ENCODE results near the gene PTGES2.

PTGES2 gene

DNA sequence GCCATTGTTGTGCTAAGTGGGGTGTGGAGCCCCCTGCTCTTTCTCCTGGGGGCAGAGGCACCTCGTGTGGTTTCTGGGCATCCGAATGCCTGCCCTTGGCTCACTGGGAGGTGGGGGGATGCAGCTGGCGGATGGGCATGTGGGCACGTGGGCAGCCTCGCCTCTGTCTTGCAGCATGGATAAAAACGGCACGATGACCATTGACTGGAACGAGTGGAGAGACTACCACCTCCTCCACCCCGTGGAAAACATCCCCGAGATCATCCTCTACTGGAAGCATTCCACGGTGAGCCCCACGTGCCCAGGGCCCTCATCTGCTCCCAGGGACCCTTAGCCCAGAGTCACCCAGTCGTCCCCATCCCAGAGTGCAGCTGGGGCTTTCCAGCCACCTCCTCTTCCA is 25.3 kb downstream of the PTGES2 start:
- H2AFZ ChIP-seq (ENCODE audit: low read depth, low read length) = no peak overlapping the region
- TF ChIP-seq, protein P1, sequence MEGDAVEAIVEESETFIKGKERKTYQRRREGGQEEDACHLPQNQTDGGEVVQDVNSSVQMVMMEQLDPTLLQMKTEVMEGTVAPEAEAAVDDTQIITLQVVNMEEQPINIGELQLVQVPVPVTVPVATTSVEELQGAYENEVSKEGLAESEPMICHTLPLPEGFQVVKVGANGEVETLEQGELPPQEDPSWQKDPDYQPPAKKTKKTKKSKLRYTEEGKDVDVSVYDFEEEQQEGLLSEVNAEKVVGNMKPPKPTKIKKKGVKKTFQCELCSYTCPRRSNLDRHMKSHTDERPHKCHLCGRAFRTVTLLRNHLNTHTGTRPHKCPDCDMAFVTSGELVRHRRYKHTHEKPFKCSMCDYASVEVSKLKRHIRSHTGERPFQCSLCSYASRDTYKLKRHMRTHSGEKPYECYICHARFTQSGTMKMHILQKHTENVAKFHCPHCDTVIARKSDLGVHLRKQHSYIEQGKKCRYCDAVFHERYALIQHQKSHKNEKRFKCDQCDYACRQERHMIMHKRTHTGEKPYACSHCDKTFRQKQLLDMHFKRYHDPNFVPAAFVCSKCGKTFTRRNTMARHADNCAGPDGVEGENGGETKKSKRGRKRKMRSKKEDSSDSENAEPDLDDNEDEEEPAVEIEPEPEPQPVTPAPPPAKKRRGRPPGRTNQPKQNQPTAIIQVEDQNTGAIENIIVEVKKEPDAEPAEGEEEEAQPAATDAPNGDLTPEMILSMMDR (IDR thresholded peaks at IDR 0.05; ENCODE audit: low read depth, low read length) = no peak
- no peak for TF ChIP-seq EZH2phosphoT487 (IDR thresholded peaks at IDR 0.05; ENCODE audit: low read depth)
- H3K79me2 ChIP-seq (ENCODE audit: low read length) = peaks cover 28% of the 10 kb centered on the region
- peaks cover 4% of the 10 kb centered on the region; the same call in 1 of the 2 replicates for H4K20me1 ChIP-seq (ENCODE audit: insufficient read depth, low read length)
- no peaks in the 10 kb centered on the region for H3K4me1 ChIP-seq (ENCODE audit: low read length)
- H3K9ac ChIP-seq (ENCODE audit: low read length) = no peak overlapping the region
- no peak overlapping the region for H3K4me2 ChIP-seq (ENCODE audit: low read length)
- H3K36me3 ChIP-seq (replicated peaks; ENCODE audit: low read depth, low read length) = peaks cover 26% of the 10 kb centered on the region
- H3K27me3 ChIP-seq (ENCODE audit: low read depth, low read length) = no peaks in the 10 kb centered on the region
- H3K27ac ChIP-seq (ENCODE audit: low read length) = no peak overlapping the region
- no peaks in the 10 kb centered on the region for H3K9me3 ChIP-seq (ENCODE audit: insufficient read depth, low read length)
- H3K4me3 ChIP-seq (ENCODE audit: low read length) = no peak overlapping the region

GRCh38 chr9:128101690-128102089 is 25.8 kb downstream of the PTGES2 start:
- no peak overlapping the region for H3K4me2 ChIP-seq (ENCODE audit: low read length)
- H4K20me1 ChIP-seq (ENCODE audit: insufficient read depth, low read length) = peaks cover 4% of the 10 kb centered on the region; the same call in 1 of the 2 replicates
- H3K4me1 ChIP-seq (ENCODE audit: low read length) = no peaks in the 10 kb centered on the region
- TF ChIP-seq, protein P1 (IDR thresholded peaks at IDR 0.05; ENCODE audit: low read depth, low read length) = no peak
- TF ChIP-seq EZH2phosphoT487 (IDR thresholded peaks at IDR 0.05; ENCODE audit: low read depth) = no peak
- no peaks in the 10 kb centered on the region for H3K27me3 ChIP-seq (ENCODE audit: low read depth, low read length)
- no peak overlapping the region for H2AFZ ChIP-seq (ENCODE audit: low read depth, low read length)
- H3K79me2 ChIP-seq (ENCODE audit: low read length) = peaks cover 33% of the 10 kb centered on the region
- H3K9me3 ChIP-seq (ENCODE audit: insufficient read depth, low read length) = no peaks in the 10 kb centered on the region
- peaks cover 25% of the 10 kb centered on the region for H3K36me3 ChIP-seq (replicated peaks; ENCODE audit: low read depth, low read length)
- no peak overlapping the region for H3K9ac ChIP-seq (ENCODE audit: low read length)
- no peak overlapping the region for H3K27ac ChIP-seq (ENCODE audit: low read length)
- H3K4me3 ChIP-seq (ENCODE audit: low read length) = no peak overlapping the region

DNA sequence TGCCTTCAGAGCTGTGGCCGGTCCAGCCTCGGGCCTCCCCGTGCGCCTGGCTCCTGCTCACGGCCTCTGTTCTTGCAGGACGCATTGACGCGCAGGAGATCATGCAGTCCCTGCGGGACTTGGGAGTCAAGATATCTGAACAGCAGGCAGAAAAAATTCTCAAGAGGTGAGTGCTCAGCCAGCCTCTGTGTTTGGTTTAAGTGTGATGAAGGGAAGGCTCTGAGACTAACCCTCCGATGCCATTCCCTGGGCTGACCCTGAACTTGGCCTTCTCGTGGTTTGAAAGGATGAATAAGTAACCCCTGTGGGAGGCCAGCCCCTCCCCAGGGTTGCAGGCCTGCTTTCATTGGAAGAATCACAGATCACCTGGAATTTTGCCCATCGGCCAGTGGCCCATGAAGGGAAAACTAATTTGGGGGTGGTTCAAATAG is 26.3 kb downstream of the PTGES2 start:
- Histone ChIP-seq H3K27me3 (ENCODE audit: low read depth, low read length) (no peaks in the 10 kb centered on the region), H3K79me2 (ENCODE audit: low read length) (peaks cover 36% of the 10 kb centered on the region), H3K4me3 (ENCODE audit: low read length) (no peak overlapping the region), H3K36me3 (replicated peaks; ENCODE audit: low read depth, low read length) (peaks cover 22% of the 10 kb centered on the region), H3K9me3 (ENCODE audit: insufficient read depth, low read length) (no peaks in the 10 kb centered on the region), H4K20me1 (ENCODE audit: insufficient read depth, low read length) (peaks cover 4% of the 10 kb centered on the region; the same call in 1 of the 2 replicates), H3K4me2 (ENCODE audit: low read length) (no peak overlapping the region), H3K4me1 (ENCODE audit: low read length) (no peaks in the 10 kb centered on the region), H2AFZ (ENCODE audit: low read depth, low read length) (no peak overlapping the region), H3K27ac (ENCODE audit: low read length) (no peak overlapping the region), H3K9ac (ENCODE audit: low read length) (no peak overlapping the region)
- TF ChIP-seq, protein P1 (IDR thresholded peaks at IDR 0.05; ENCODE audit: low read depth, low read length) = no peak
- no peak for TF ChIP-seq EZH2phosphoT487 (IDR thresholded peaks at IDR 0.05; ENCODE audit: low read depth)

GRCh38 chr9:128100581-128100980 is 26.9 kb downstream of the PTGES2 start:
- peaks cover 16% of the 10 kb centered on the region for H3K36me3 ChIP-seq (replicated peaks; ENCODE audit: low read depth, low read length)
- H3K9me3 ChIP-seq (ENCODE audit: insufficient read depth, low read length) = no peaks in the 10 kb centered on the region
- H3K4me3 ChIP-seq (ENCODE audit: low read length) = no peak overlapping the region
- H3K79me2 ChIP-seq (ENCODE audit: low read length) = peaks cover 36% of the 10 kb centered on the region
- no peaks in the 10 kb centered on the region for H3K4me1 ChIP-seq (ENCODE audit: low read length)
- H3K27ac ChIP-seq (ENCODE audit: low read length) = no peak overlapping the region
- no peaks in the 10 kb centered on the region for H3K27me3 ChIP-seq (ENCODE audit: low read depth, low read length)
- no peak overlapping the region for H3K9ac ChIP-seq (ENCODE audit: low read length)
- H4K20me1 ChIP-seq (ENCODE audit: insufficient read depth, low read length) = peaks cover 4% of the 10 kb centered on the region; the same call in 1 of the 2 replicates
- TF ChIP-seq EZH2phosphoT487 (IDR thresholded peaks at IDR 0.05; ENCODE audit: low read depth) = no peak
- TF ChIP-seq, protein P1 (IDR thresholded peaks at IDR 0.05; ENCODE audit: low read depth, low read length) = no peak
- no peak overlapping the region for H3K4me2 ChIP-seq (ENCODE audit: low read length)
- H2AFZ ChIP-seq (ENCODE audit: low read depth, low read length) = no peak overlapping the region

Data from OCI-LY3 (cell line).